ENCODE measurements around the gene PTPRK. TPM values are rescaled to one million over a fixed set of nuclear protein-coding genes. Genes with fewer than 3 reads are reported as not detected.

The PTPRK gene
- polyA plus RNA-seq, 3 donors = 0.01 TPM; not detected in 2

DNA sequence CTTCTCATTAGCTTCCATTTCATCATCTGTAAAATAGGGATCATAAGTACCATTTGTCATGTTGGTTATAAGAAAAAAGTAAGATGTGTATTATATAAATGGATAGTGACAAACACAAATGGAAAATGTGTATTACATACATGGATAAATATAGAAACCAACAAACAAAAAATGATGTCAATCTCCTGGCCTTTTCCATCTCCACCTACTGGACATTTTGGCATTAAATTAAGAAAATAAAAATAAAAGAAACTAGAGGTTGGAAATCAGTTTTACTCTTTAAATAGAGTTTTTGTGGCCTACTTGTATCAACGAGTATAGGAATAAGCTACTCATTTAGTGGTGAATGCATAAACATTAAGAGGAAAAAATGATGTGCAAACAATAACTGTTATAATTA is 552.0 kb downstream of the PTPRK start:
- Histone ChIP-seq H2AFZ (ENCODE audit: insufficient read depth, low read depth, low read length, poor library complexity, severe bottlenecking) (no peak overlapping the region), H3K79me2 (ENCODE audit: insufficient read depth, low read length) (no peaks in the 10 kb centered on the region), H3K4me3 (replicated peaks in 1 of 3; ENCODE audit: low read depth in 2 of 3, low read length in 3 of 3) (no peak overlapping the region), H3K27me3 (ENCODE audit: control insufficient read depth in 2 of 2, insufficient read depth in 2 of 2, low read length in 2 of 2) (no peaks in the 10 kb centered on the region), H3K9ac (ENCODE audit: insufficient read depth, low read length, poor library complexity, severe bottlenecking) (no peak overlapping the region), H3K9me3 (replicated peaks in 1 of 2; ENCODE audit: control insufficient read depth in 1 of 2, insufficient read depth in 1 of 2, low read length in 2 of 2) (no peaks in the 10 kb centered on the region), H3K27ac (ENCODE audit: low read depth in 1 of 2, low read length in 2 of 2) (no peak overlapping the region), H3K36me3 (replicated peaks in 1 of 2; ENCODE audit: control insufficient read depth in 1 of 2, insufficient read depth in 2 of 2, low read length in 2 of 2) (no peaks in the 10 kb centered on the region), H3K4me2 (replicated peaks; ENCODE audit: extremely low read depth, low read length, poor library complexity, severe bottlenecking) (no peak overlapping the region), H3K4me1 (ENCODE audit: control insufficient read depth in 1 of 2, insufficient read depth in 2 of 2, low read length in 2 of 2) (no peaks in the 10 kb centered on the region), H4K20me1 (ENCODE audit: insufficient read depth, low read length) (no peaks in the 10 kb centered on the region)
- WGBS (ENCODE audit: insufficient coverage) = no CpG with 5 or more reads among the region's 1 CpG
- intact Hi-C loops (cut with micrococcal nuclease) = no loop called here
- H3K27ac Mint-ChIP-seq = no peak overlapping the region
- H3K4me1 Mint-ChIP-seq = no peaks in the 10 kb centered on the region
- TF ChIP-seq, protein P1, sequence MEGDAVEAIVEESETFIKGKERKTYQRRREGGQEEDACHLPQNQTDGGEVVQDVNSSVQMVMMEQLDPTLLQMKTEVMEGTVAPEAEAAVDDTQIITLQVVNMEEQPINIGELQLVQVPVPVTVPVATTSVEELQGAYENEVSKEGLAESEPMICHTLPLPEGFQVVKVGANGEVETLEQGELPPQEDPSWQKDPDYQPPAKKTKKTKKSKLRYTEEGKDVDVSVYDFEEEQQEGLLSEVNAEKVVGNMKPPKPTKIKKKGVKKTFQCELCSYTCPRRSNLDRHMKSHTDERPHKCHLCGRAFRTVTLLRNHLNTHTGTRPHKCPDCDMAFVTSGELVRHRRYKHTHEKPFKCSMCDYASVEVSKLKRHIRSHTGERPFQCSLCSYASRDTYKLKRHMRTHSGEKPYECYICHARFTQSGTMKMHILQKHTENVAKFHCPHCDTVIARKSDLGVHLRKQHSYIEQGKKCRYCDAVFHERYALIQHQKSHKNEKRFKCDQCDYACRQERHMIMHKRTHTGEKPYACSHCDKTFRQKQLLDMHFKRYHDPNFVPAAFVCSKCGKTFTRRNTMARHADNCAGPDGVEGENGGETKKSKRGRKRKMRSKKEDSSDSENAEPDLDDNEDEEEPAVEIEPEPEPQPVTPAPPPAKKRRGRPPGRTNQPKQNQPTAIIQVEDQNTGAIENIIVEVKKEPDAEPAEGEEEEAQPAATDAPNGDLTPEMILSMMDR (IDR thresholded peaks at IDR 0.05) = no peak
- no peak for DNase-seq
- H3K36me3 Mint-ChIP-seq = no peaks in the 10 kb centered on the region
- peaks cover 0 to 4% (median 0%) of the 10 kb centered on the region in 7 donors for H3K9me3 Mint-ChIP-seq
- H3K4me3 Mint-ChIP-seq = no peak overlapping the region
- H3K27me3 Mint-ChIP-seq (ENCODE audit: low read depth in 3 of 3) = no peaks in the 10 kb centered on the region

DNA sequence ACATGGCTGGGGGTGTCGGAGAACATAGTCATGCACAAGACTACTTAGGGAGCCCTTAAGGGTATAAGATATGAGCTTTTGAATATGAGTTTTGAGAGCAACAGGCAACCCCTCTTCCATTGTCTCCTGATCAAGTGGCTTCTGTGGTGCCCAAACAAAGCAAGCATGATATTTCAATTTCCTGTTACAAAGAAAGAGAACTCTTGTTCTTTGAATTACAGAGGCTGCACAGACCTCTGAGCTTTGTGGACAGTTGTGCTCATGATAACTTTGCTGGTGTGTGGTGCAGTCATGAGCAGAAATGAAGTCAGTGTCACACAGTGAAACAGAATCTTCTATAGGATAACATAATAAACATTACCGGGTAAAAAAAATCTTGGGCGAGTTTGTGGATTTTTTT is 552.7 kb downstream of the PTPRK start:
- DNase-seq = no peak
- H3K27ac Mint-ChIP-seq = no peak overlapping the region
- H3K4me3 Mint-ChIP-seq = no peak overlapping the region
- no peaks in the 10 kb centered on the region for H3K79me2 ChIP-seq (ENCODE audit: insufficient read depth, low read length)
- no peaks in the 10 kb centered on the region for H3K9me3 ChIP-seq (replicated peaks in 1 of 2; ENCODE audit: control insufficient read depth in 1 of 2, insufficient read depth in 1 of 2, low read length in 2 of 2)
- H4K20me1 ChIP-seq (ENCODE audit: insufficient read depth, low read length) = no peaks in the 10 kb centered on the region
- H3K36me3 Mint-ChIP-seq = no peaks in the 10 kb centered on the region
- H3K27me3 ChIP-seq (ENCODE audit: control insufficient read depth in 2 of 2, insufficient read depth in 2 of 2, low read length in 2 of 2) = no peaks in the 10 kb centered on the region
- H3K9me3 Mint-ChIP-seq = peaks cover 0 to 4% (median 0%) of the 10 kb centered on the region in 7 donors
- H3K27me3 Mint-ChIP-seq (ENCODE audit: low read depth in 3 of 3) = peaks cover 0 to under 1% (median 0%) of the 10 kb centered on the region in 3 donors
- intact Hi-C loops (cut with micrococcal nuclease) = no loop called here
- no peak overlapping the region for H2AFZ ChIP-seq (ENCODE audit: insufficient read depth, low read depth, low read length, poor library complexity, severe bottlenecking)
- H3K4me1 Mint-ChIP-seq = no peaks in the 10 kb centered on the region
- H3K4me1 ChIP-seq (ENCODE audit: control insufficient read depth in 1 of 2, insufficient read depth in 2 of 2, low read length in 2 of 2) = no peaks in the 10 kb centered on the region
- TF ChIP-seq, protein P1 (IDR thresholded peaks at IDR 0.05) = no peak
- H3K36me3 ChIP-seq (replicated peaks in 1 of 2; ENCODE audit: control insufficient read depth in 1 of 2, insufficient read depth in 2 of 2, low read length in 2 of 2) = no peaks in the 10 kb centered on the region
- H3K9ac ChIP-seq (ENCODE audit: insufficient read depth, low read length, poor library complexity, severe bottlenecking) = no peak overlapping the region
- no CpG with 5 or more reads among the region's 3 CpGs for WGBS (ENCODE audit: insufficient coverage)
- no peak overlapping the region for H3K4me2 ChIP-seq (replicated peaks; ENCODE audit: extremely low read depth, low read length, poor library complexity, severe bottlenecking)
- no peak overlapping the region for H3K27ac ChIP-seq (ENCODE audit: low read depth in 1 of 2, low read length in 2 of 2)
- no peak overlapping the region for H3K4me3 ChIP-seq (replicated peaks in 1 of 3; ENCODE audit: low read depth in 2 of 3, low read length in 3 of 3)

Data from CD14-positive monocyte (primary cell).